OCI-LY7 (cell line): ENCODE data around the gene ATF1. TPM values are rescaled to one million over a fixed set of nuclear protein-coding genes. Genes with fewer than 3 reads are reported as not detected.

Experiments used
- BruUV-seq: library from RNA; stranded (reverse); fragments of 400-500 nt; replicated peaks from 2 replicates; lab custom pipeline; 2021; lab: Mats Ljungman, UMichigan
- CTCF ChIA-PET: fragments of 300-600 bp; sonication (Branson Sonifier 250); formaldehyde crosslinking; loops from one replicate; lab custom pipeline; 2022; ENCODE audit warnings: antibody characterized with exemption; ENCODE audit not compliant: unreplicated experiment; lab: Charles Lee
- POLR2A ChIA-PET: fragments of 300-600 bp; sonication (Branson Sonifier 250); formaldehyde crosslinking; loops from one replicate; lab custom pipeline; 2022; ENCODE audit warnings: antibody characterized with exemption; lab: Charles Lee
- DNase-seq: peaks from one replicate; pipeline ENCODE4 v3.0.0-alpha.2; 2015; ENCODE audit warnings: low spot score
- H2AFZ ChIP-seq: fragments of 200-600 bp; sonication (generic), shearing (Covaris generic); 2 replicates; pipeline ENCODE4 v1.6.1; 2014; ENCODE audit warnings: mild to moderate bottlenecking, antibody characterized with exemption, low read length, moderate library complexity
- H3K27ac ChIP-seq: fragments of 200-600 bp; sonication (generic); 2 replicates; pipeline ENCODE4 v1.5.1; 2014; ENCODE audit warnings: mixed run types, low read depth, mild to moderate bottlenecking, moderate library complexity, low read length, inconsistent platforms; ENCODE audit not compliant: poor library complexity, severe bottlenecking
- H3K36me3 ChIP-seq: fragments of 200-600 bp; sonication (generic); 2 replicates; pipeline ENCODE4 v1.6.1; 2014; ENCODE audit warnings: mild to moderate bottlenecking, antibody characterized with exemption, low read length, moderate library complexity, mixed read lengths; ENCODE audit not compliant: insufficient read depth
- H3K4me1 ChIP-seq: fragments of 200-600 bp; sonication (generic); 2 replicates; pipeline ENCODE4 v1.5.1; 2014; ENCODE audit warnings: mild to moderate bottlenecking, low read length; ENCODE audit not compliant: insufficient read depth, poor library complexity, severe bottlenecking
- H3K4me2 ChIP-seq: fragments of 200-600 bp; sonication (generic); 2 replicates; pipeline ENCODE4 v1.6.1; 2014; ENCODE audit warnings: mild to moderate bottlenecking, low read length
- H3K4me3 ChIP-seq: fragments of 200-600 bp; sonication (generic); 2 replicates; pipeline ENCODE4 v1.5.1; 2014; ENCODE audit warnings: mild to moderate bottlenecking, low read depth, low read length; ENCODE audit not compliant: poor library complexity, severe bottlenecking
- H3K79me2 ChIP-seq: fragments of 200-600 bp; sonication (generic); 2 replicates; pipeline ENCODE4 v1.6.1; 2016; ENCODE audit warnings: low read depth, mild to moderate bottlenecking, low read length, moderate library complexity, mixed read lengths; ENCODE audit not compliant: insufficient read depth
- H3K9me2 ChIP-seq: fragments of 200-600 bp; sonication (generic); 2 replicates; pipeline ENCODE4 v1.6.1; 2016; ENCODE audit warnings: mild to moderate bottlenecking, low read length, mixed read lengths; ENCODE audit not compliant: insufficient read depth
- H3K9me3 ChIP-seq: fragments of 200-600 bp; sonication (generic); 2 replicates; pipeline ENCODE4 v1.6.1; 2014; ENCODE audit warnings: mild to moderate bottlenecking, mixed run types, low read length, mixed read lengths
- H4K20me1 ChIP-seq: fragments of 200-600 bp; sonication (generic); 2 replicates; pipeline ENCODE4 v1.6.1; 2014; ENCODE audit warnings: mild to moderate bottlenecking, antibody characterized with exemption, low read length, moderate library complexity, mixed read lengths; ENCODE audit not compliant: insufficient read depth
- EZH2phosphoT487 ChIP-seq: fragments of 200-600 bp; sonication (generic); IDR thresholded peaks from 2 replicates; pipeline ENCODE4 v1.6.1; 2018; ENCODE audit warnings: low read depth, borderline replicate concordance, mild to moderate bottlenecking, mixed run types, antibody characterized with exemption, low read length, moderate library complexity, mixed read lengths
- intact Hi-C: fragments of 100-400 bp; cut with micrococcal nuclease; formaldehyde crosslinking; loops from one replicate; pipeline ENCODE4 v1.10.0; 2022; ENCODE audit not compliant: unreplicated experiment
- total RNA-seq, 2 experiments: library from RNA; depleted of rRNA in 1 of 2; stranded (reverse); fragments of >200 nt in 1 of 2; shearing (Covaris generic) in 1 of 2; gene quantifications; 2 replicates each; pipeline ENCODE4 v1.2.3, GENCODE V29; 2014 to 2022
- TF ChIP-seq, protein P1 (sequence below): fragments of 200-600 bp; sonication (generic); conservative IDR thresholded peaks from 2 replicates; pipeline ENCODE4 v1.5.1; 2014; ENCODE audit warnings: mild to moderate bottlenecking, antibody characterized with exemption, low read length, moderate library complexity, mixed read lengths

ATF1 gene
- total RNA-seq, 2 experiments from 2014 or later, result 47.4 to 55.7 TPM

DNA sequence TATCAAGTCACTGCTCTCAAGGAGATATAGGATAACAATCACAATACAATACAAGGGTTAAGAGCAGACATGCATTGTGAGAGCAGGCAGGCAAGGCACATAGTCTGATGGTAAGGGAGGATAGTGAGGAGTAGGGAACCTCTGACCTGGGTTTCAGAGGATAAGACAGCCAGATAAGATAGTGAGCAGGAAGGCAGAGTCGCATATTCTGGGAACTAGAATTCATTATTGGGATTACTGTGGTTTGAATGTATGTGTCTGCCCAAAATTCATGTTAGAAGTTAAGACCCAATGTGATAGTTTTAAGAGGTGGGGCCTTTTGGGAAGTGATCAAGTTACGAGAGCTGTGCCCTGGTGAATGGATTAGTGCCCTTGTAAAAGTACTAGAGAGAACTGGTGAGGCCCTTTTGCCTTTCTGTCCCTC is 14.4 kb upstream of the ATF1 start:
- Histone ChIP-seq H3K4me2 (no peak overlapping the region), H3K27ac (no peak overlapping the region), H4K20me1 (no peaks in the 10 kb centered on the region), H3K9me2 (no peaks in the 10 kb centered on the region), H3K4me3 (no peak overlapping the region), H3K36me3 (peaks cover 15% of the 10 kb centered on the region), H3K4me1 (no peaks in the 10 kb centered on the region), H3K9me3 (no peaks in the 10 kb centered on the region), H3K79me2 (no peaks in the 10 kb centered on the region), H2AFZ (no peak overlapping the region)
- no TSS peak for BruUV-seq
- DNase-seq, result no peak
- no peak for TF ChIP-seq EZH2phosphoT487
- TF ChIP-seq, protein P1, sequence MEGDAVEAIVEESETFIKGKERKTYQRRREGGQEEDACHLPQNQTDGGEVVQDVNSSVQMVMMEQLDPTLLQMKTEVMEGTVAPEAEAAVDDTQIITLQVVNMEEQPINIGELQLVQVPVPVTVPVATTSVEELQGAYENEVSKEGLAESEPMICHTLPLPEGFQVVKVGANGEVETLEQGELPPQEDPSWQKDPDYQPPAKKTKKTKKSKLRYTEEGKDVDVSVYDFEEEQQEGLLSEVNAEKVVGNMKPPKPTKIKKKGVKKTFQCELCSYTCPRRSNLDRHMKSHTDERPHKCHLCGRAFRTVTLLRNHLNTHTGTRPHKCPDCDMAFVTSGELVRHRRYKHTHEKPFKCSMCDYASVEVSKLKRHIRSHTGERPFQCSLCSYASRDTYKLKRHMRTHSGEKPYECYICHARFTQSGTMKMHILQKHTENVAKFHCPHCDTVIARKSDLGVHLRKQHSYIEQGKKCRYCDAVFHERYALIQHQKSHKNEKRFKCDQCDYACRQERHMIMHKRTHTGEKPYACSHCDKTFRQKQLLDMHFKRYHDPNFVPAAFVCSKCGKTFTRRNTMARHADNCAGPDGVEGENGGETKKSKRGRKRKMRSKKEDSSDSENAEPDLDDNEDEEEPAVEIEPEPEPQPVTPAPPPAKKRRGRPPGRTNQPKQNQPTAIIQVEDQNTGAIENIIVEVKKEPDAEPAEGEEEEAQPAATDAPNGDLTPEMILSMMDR, result no peak
- intact Hi-C loops, result no loop called here
- ChIA-PET POLR2A (no interaction called here), CTCF (no interaction called here)

DNA sequence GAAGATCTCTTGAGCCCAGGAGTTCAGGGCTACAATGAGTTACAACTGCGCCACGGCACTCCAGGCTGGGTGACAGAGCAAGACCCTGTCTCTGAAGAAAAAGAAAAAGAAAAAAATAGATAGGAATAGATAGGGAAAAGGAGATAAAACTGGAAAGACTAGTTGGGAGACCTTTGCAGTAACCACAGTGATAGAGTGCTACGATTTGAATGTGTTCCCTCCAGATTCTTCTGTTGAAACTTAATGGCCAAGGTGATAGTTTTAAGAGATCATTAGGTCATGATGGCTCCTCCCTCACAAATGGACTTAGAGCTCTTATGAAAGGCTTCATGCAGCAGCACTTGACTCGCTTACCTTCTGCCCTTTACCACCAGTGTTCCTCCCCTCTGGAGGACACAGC is 13.5 kb upstream of the ATF1 start:
- Histone ChIP-seq H2AFZ (no peak overlapping the region), H3K36me3 (peaks cover 6% of the 10 kb centered on the region; the same call in 1 of the 2 replicates), H3K79me2 (no peaks in the 10 kb centered on the region), H3K4me3 (no peak overlapping the region), H3K4me2 (no peak overlapping the region), H3K4me1 (no peaks in the 10 kb centered on the region), H3K9me2 (no peaks in the 10 kb centered on the region), H3K27ac (no peak overlapping the region), H4K20me1 (no peaks in the 10 kb centered on the region), H3K9me3 (no peaks in the 10 kb centered on the region)
- DNase-seq, result no peak
- BruUV-seq, result no TSS peak
- intact Hi-C loops, result no loop called here
- POLR2A ChIA-PET, result no interaction called here
- CTCF ChIA-PET, result no interaction called here
- TF ChIP-seq, protein P1, result no peak
- TF ChIP-seq EZH2phosphoT487, result no peak

DNA sequence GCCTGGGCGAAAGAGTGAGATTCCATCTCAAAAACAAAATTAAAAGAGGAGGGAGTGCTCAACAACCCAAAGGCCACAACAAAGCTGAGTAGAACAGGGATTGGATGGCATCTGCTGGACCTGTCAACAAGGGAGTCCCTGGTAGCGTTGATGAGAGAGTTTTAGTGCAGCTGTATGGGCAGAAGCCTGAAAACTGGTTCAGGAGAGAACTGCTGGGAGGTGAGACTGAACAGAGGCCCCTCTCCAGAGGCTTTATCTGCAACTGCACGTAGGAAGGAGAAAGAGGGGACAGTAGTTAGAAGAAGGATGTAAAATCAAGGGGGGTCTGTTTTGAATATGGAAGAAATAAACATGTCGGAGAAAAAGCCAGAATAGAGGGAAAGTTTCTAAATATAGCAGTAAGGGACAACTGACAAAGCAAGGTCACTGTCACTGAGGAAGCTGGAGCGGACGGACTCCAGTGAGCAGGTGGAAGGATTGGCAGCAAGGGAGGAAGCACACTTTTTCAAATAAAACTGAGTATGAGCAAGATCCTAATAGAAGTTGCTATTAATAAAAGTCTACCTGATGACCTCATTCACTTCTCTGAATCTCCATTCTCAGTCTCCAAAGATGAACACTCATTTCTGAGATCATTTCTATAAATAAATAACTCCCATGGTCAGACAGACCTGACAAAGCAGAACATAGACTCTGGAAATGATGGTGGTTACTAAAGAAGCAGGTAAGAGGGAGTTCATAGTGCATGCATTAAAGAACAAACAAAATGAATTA is 11.8 kb upstream of the ATF1 start:
- Histone ChIP-seq H3K4me3 (no peak overlapping the region), H3K79me2 (no peaks in the 10 kb centered on the region), H3K36me3 (no peaks in the 10 kb centered on the region; the same call in 1 of the 2 replicates), H3K4me1 (no peaks in the 10 kb centered on the region), H2AFZ (no peak overlapping the region), H4K20me1 (no peaks in the 10 kb centered on the region), H3K9me3 (no peaks in the 10 kb centered on the region), H3K4me2 (no peak overlapping the region), H3K27ac (no peak overlapping the region), H3K9me2 (no peaks in the 10 kb centered on the region)
- TF ChIP-seq, protein P1, result no peak
- no peak for TF ChIP-seq EZH2phosphoT487
- ChIA-PET CTCF (no interaction called here), POLR2A (no interaction called here)
- intact Hi-C loops, result no loop called here
- no TSS peak for BruUV-seq
- no peak for DNase-seq
